GOT3 (cell line): ENCODE results near the gene TM7SF2.
"Not testable (repeated sequence)": the region's sequence is repeated elsewhere in the genome, so short reads cannot be mapped to it uniquely, and the experiment has no call there.

ENCODE experiments used
- DNase-seq: peaks from one replicate; lab custom pipeline; 2025; ENCODE audit warnings: mixed read lengths; lab: John Stamatoyannopoulos, UW

The TM7SF2 gene

DNA sequence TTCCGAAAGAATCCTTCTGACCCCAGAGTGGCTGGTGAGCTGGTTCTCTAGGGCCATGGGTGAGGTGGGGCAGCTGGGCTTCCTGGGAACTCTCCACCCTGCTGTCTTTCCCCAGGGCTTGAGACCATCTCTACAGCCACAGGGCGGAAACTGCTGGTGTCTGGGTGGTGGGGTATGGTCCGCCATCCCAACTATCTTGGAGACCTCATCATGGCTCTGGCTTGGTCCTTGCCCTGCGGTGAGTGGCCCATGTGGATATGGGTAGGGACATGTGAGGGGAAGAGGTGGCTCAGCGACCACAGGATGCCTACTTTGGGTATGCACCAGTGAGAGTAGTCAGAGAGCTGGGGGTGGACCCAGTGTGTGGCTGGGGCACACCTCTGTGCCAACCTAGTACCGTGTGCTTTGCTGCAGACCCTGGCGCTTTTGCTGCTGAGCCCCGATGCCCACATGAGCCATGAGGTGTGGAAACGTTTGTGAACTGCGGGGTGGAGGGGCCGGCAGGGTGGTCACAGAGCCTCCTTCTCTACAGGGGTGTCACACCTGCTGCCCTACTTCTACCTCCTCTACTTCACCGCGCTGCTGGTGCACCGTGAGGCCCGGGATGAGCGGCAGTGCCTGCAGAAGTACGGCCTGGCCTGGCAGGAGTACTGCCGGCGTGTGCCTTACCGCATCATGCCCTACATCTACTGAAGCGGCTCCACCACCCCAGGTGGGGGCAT lies 3.9 kb downstream of the TM7SF2 start:
- DNase-seq = no peak

DNA sequence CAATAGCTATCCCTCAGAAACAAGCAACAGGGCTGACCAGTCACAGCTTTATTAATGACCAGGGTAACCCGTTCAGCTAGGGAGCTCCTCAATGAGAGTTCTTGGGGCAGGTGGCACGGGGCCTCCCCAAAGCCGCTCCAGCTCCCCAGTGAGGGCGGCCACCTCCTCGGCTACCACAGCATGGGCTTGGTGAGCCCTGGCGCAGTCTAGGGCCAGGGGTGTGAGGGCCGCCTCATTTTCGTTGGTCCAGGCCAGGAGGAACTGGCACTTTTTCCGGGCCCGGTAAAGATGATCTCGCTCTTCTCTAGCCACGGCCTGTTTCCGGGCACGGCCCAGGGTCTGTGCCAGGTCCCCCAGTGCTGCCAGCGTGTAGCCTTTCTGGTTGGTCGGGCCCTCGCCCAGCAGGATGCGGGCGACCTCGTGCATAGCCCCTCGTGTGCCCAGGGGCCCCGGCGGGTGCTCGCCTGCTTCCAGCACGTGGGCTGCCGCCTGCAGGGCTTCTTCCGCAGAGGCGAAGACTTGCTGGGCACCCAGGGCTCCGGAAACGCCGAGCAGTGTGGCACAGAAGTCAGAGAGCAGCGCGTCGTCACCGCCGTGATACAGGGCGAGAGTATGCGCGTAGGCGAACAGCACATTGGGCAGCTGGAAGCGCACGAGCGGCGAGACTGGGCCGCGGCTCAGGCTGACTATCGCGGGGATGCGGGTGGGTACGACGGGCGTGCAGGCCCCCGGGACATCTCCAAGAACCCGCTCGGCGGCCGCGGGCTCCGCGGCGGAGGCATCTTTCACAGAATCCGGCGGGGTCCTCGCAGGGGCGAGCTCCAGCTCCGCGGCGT lies 4.9 kb downstream of the TM7SF2 start:
- peak; percentile 12 for DNase-seq

DNA sequence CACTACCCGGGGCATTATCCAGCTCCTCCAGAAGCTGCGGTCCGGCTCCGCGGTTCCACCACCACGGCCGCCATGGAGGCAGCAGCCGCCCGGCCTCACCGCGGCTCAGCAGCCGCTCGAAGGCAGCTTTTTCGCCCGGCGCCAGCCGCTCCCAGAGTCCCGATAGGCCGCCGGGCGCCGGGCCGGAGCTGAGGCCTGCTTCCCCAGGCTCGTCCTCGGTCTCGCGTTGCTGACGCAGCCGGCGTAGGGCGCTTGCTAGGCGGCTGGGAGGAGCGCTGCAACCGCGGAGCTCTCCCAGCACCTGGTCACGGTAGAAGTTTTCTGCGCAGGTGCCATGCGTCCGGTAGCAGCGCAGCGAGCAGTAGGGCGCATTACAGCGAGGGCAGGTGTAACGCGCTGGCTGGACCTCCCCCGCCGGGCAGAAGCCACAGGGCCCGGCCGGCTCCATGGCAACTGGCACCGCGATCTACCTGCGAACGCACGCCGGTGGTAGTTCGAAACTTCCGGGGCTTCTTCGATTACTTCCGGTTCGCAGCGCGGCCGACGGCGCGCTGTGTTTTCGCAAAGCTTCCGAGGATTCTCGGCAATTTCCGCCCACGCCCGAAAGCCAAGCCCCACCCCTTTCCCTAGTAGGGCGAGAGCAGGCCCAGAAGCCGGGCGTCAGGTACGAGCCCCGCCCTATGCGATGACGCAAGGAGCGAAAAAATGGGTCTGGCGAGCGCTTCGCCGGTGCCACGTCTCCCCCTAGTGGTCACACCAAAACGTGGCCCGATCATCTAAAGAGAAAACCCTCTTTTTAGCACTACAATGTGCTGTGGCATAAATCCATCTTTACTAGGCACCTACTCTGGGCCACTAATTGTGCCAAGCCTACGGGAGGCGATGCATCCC lies 5.8 kb downstream of the TM7SF2 start, which contains the start of gene ZNHIT2:
Gene ZNHIT2, minus strand, starts transcription at position 496 of the 891 bp plus-strand sequence. Its CDS starts 48 bp downstream, at position 448.
- peak; percentile 91 for DNase-seq

DNA sequence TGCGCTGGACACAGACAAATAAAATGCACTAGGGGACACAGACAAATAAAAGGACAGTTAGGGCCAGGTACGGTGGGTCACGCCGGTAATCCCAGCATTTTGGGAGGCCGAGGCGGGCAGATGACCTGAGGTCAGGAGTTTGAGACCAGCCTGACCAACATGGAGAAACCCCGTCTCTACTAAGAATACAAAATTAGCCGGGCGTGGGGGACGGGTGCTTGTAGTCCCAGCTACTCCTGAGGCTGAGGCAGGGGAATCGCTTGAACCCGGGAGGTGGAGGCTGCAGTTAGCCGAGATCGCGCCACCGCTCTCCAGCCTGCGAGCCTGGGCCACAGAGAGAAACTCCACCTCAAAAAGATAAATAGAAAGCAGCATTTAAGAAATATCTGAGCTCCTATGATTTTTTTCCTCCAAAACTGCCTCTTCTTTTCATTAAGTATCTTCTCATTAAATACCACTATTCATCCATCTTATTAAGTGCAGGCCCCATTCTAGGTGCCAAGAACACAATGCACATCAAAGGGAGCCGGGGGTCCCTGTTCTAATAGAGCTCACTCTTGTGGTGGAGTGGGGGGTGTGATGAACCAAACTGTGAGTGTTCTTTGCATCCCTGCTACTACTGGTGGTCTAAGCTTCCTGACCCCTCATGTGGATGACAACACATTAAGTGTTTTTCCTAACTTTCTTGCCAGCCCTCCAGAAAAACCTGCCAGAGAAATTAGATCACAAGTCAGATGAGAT lies 6.6 kb downstream of the TM7SF2 start:
- no peak for DNase-seq

DNA sequence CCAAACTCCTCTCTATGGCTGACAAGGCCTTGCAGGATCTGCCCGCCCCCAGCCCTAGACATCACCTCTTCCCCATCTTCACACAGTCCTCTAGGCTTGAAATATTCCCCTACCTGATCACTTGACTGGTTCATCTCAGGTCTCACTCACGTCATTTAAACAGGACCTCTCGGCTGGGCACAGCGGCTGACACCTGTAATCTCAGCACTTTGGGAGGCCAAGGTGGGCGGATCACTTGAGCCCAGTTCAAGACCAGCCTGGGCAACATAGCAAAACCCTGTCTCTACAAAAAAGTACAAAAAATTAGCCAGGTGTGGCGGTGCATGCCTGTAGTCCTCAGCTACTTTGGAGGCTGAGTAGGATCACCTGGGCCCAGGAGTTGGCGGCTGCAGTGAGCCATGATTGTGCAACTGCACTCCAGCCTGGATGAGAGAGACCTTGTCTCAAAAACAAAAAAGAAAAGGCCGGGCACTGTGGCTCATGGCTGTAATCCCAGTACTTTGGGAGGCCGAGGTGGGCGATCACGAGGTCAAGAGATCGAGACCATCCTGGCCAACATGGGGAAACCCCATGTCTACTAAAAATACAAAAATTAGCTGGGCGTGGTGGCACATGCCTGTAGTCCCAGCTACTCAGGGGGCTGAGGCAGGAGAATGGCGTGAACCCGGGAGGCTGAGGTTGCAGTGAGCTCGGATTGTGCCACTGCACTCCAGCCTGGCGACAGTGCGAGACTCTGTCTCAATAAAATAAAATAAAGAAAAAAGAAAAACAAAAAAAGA lies 7.4 kb downstream of the TM7SF2 start:
- DNase-seq = not testable (repeated sequence)

DNA sequence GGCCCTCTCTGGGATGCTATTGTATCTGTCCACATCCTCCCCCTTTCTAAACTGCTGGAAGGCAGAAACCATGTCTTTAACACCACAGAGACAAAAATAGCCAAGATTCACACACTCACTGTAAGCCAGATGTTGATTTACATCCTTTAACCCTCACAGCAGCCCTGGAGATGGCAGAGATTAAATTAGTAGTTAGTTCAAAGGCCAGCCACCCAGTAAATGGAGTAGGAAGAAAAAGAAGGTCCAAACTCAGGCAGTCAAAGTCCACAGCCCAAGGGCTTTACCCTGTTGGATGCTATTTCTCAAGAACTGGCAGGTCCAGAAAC lies 8.0 kb downstream of the TM7SF2 start:
- DNase-seq = no peak

DNA sequence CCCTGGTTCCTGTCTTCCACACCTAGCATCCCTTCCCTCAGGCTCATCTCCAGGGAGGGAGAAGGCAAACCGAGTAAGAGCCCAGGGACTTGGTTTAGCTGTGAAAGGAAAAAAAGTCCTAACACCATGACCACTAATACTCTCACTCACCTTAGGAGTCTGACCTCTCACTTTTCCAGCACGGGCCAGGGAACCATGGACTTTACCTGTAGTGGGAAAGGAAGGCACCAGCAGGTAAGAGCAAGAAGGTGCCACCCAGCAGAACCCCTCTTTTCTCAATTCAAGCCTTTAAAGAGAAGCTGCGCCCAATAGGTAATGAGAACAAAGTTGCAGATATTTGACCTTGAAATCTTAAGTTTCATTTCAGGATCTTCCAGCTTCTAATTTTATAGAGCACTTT lies 9.2 kb downstream of the TM7SF2 start:
- no peak for DNase-seq

DNA sequence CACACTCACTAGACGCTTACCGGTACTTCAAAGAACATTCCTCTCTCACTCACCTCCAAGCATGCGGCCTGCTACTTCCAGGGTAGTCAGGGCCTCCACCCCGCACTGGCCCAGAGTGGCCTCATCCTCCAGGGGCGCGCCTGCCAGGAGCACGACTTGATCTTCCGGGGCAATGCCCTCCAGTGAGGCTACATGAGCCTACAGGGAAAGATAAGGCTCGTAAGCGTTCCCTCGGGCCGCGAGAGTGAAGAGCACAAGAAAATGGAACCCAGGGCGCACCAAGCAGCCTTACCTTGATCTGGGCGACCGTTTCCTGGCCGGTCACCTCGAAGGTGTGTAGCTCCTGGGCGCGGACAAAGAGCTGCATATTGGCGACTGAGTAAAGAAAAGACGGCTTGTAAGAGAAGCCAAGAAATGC lies 9.8 kb downstream of the TM7SF2 start:
- DNase-seq = no peak

DNA sequence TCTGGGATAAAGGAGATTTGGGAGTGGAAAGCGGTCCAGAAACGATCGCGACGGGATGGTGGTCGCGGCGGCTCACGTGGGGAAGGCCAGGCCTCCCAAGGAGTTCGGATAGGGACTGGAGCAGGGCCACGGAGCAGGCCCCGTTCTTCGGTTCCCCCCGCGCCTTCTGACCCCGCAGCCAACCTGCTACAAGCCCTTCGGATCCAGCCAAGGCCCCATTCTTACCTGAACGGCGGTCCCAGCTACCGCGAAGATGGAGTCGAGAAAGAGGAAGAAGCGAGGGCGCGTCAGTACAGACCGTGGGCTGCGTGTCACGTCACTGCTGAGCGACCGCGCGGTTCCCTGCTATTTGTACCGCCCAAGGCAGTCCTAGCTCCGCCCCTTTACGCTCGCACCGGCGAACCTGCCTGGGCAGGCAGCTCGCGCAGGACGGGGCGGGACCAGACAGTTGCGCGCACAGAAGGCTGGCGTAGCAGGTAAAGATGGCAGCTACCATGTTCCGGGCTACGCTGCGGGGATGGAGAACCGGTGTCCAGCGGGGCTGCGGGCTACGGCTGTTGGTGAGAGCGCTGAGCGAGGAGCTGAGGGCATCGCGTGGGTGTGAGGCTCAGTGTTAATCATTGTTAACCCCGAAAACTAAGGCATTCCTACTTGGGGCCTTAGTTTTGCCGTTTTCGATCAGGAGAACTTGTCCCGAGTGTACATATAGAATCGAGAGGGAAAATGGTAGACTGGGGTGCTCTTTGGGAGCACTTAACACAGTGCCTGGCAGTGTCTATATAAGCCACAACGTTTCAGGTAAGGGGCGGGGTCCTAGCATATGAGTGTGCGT lies 10.4 kb downstream of the TM7SF2 start, which contains the start of the genes FAU and MRPL49:
Gene FAU, minus strand, starts transcription at position 270 of the 832 bp plus-strand sequence. CDS start 321 bp downstream, outside the sequence.
Gene MRPL49, plus strand, starts transcription at position 457 of the 832 bp plus-strand sequence. Its CDS starts 26 bp downstream, at position 483.
- peak; percentile 67 for DNase-seq

DNA sequence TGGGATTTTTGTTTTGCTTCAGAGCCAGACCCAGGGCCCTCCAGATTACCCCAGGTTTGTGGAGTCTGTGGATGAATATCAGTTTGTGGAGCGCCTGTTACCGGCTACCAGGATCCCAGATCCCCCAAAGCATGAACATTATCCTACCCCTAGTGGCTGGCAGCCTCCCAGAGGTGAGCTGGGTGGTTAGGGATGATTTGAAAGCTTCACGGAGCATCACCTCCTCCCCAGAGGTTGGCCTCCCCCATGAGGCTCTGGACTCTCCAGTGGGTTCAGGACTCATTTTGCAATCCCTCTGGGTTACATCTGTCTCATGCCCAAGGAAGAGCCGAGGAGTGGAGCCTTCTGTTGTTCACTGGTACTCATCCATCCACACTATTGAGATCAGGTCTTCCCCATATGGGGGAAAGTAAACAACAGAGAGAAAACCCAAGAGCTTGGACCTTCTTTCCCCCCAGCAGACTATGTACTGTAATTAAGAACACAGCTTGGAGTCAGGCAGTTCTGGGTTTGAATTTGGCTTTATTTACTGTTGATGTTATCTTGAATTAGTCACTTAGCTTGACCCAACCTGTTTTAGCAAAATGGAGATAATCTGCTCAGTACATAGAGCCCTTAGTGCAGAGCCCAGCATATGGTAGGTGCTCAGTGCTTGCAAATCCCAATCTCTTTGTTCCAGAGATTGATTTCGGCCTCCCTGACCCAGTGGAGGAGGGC lies 13.0 kb downstream of the TM7SF2 start:
- DNase-seq = no peak

DNA sequence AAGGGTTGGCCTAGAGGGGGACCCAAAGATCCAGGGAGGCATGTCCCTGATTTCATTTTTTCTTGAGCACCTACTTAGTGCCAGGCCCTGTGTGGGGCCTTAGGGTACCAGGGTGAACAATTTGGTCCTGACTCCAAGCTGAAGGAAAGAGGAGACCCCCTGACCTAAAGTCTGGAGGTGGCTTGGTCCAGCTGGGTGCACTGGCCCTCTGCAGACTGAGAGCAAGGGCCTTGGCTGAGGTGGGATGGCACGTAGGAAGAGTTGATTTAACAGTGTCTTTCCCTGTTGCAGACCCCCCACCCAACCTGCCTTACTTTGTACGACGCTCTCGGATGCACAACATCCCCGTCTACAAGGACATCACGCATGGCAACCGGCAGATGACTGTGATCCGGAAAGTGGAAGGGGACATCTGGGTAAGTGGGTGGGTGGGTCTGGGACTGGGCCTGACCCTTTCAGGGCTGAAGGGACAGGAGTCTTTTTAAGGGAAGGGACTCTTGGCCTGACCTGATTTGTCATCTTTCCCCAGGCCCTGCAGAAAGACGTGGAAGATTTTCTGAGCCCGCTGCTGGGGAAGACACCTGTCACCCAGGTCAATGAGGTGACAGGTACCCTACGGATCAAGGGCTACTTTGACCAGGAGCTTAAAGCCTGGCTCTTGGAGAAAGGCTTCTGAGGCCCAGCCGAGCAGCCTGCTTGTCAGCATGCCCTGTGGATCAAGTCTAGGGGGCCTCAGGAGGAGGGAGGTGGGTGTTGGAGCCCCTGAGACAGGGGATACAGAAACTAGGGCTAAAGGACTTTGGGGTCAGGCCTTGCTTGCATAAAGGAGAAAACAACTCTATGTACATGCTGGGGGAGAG lies 13.8 kb downstream of the TM7SF2 start:
- DNase-seq = no peak

DNA sequence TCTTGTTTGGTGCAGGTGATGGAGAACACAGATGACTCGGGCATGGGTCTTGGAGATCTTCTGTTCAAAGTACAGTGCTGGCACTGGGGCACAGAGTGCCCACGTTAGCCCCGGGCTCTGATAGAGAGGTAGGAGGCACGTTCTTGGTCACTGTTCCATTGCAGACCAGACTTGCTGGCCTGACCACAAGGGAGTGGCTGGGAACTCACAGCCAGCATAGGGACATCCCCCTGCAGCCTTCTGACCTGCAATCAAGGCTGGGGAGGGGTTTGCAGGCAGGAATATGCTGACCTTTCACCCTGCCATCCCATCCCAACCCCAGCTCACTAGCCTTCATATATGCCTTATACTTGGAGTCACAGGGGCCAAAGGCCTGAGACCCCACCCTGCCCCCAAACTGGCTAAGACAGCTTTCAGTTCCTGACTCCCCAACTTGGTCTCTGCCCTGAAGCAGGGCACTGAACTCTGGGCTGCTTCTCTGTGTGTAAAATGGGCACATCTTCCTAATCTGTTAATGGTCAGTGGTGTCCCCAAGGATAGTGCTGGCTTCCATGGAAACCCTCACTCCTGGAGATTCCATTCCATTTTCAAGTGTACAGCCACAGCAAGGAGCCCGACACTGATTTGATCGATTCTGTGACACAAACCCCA lies 15.1 kb downstream of the TM7SF2 start:
- DNase-seq = no peak

DNA sequence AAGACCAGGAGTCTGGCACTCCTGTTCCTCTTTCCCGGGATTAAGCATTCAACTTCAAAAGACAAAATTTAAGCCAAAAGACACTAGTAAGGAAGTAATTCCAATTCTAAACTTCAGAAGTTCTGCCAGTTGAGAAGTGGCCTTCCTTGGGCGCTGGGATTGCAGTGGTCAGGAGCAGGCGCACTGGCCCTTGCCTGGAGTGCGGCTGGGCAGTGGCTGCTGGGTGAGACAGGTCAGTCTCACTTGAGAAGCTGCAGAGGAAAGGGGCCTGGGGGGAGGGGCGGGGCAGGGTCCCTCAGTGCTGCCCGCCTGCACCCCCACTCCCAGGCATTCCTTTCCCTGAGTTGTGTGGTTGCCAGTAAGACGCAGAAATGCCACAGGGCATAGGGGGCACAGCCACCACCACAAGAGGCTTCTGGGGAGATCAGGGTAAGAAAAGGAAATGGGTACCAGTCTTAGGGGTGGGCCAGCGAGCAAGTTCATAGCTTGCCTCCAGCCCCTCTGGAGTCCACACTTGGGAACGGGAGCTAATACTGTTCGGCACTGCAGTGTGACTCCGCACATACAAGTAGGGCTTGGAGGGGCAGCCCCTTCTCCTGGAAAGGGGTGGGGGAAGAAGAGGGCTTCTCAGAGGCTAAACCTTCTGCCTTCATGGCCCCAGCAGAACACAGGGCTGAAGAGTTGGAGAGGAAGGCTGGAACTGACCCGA lies 16.0 kb downstream of the TM7SF2 start:
- DNase-seq = no peak

DNA sequence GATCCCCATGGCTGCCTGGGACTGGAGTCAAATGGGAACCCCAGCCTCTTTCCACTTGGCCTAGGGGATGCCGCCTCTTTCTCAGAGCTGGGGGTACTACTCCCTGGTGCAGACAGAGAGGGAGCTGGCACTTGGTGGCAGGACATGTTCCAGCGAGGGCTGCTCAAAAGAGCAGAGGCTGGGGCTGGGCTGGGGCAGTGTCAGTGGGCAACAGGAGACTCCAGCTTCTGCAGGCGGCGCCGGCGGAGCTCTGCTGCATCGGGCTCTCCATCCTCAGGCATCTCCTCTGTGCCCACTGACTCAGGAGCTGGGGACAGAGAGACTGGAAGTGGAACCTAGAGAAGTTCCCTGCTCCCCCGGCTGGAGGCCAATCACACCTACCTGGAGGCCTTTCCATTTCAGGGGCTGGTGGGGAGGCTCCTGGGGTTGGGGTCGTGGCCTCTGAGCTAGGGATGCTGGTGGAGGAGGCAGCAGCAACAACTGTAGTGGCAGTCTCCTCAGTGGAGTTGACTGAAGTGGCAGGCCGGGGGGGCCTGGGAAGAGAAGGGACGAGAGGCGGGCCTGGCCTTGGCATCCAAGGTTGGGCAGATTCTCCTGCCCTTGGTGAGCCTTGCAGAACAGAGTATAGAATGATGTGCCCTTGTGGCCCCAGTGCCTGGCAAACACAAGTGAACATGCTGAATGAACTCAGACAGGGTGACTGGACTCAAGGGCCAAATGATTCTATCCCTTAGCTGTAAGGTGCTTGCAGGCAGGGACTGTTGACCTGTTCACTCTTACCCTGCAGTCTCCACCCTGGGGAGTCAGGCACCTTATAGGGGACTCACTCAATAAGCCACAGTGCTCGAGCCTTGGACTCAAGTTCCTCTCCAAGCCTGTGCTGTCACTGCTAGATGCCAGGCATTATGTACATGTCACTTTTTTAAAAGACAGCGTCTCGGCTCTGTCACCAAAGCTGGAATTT lies 16.8 kb downstream of the TM7SF2 start:
- no peak for DNase-seq

DNA sequence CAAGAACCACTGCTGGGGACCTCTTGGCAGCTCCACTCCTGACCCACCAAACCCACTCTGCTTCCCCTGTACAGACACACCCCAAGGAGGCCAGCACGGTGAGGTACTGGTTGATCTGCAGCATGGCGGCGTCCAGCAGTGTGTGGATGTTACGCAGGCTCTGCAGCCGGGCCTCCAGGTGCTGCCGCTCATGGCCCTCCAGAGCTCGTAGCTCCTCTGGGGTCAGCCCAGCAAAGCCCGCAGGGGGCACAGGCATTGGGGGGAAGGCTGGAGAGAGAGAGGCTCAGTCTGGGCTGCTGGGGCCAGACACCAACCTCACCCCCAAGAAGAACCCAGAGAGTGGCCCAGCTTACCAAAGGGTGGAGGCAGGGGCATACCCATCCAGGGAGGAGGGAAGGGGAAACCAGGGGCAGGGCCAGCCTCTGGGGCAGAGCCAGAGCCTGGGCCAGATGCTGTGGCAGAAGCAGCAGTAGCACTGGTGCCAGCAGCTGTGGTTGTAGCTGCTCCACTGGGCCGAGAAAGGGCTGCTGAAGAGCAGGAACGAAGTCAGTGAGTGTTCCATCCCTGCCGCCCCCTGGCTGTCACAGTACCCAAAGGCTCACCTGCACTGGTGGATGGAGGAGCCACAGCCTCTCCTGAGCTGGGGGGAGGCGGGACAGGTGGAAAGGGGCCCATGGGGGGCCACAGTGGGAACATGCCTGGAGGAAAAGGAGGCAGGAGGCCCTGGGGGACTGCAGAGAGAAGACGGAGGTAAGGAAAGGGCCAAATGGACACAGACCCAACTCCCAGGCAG lies 18.2 kb downstream of the TM7SF2 start:
- no peak for DNase-seq
